NCI-H2196 treated with DMSO at 0.1 percent for 48 hours (cell line): ENCODE measurements around the gene VSTM4.

Source experiments
- DNase-seq: peaks from one replicate; lab custom pipeline; 2025; ENCODE audit not compliant: unreplicated experiment; lab: John Stamatoyannopoulos, UW

Gene VSTM4

DNA sequence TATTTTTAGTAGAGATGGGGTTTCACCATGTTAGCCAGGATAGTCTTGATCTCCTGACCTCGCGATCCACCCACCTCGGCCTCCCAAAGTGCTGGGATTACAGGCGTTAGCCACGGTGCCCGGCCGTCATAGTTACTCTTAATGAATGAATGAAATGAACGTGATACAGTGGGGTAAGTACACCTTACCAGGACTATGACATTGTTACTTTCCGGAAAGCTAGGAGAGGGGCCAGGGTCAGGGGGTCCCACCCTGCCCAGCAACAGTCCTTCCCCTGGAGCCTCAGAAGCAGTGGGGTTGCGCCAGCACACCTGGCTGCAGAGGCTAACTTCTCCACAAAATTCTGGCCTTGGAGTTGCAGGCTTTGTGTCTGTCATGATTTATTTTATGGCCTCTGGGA, 21.4 kb downstream of the VSTM4 start:
- DNase-seq, result no peak

DNA sequence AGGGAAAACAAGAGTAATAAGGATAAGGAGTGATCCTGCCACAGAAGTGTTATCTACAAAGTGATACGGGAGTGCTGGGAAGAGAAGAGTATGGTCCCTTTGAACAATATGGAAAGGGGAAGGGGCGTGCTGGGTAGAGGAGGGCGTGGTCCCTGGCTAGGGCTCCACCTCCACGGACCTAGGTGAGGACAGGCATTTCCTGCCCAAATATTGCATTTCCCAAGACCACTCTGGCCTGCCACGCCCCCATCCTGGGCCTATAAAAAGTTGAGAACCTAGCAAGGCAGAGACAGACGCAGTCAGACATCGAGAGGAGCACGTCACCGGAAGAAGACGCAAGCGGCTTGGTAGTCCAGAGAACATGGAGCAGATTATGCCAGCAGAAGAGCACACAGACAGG, 22.8 kb downstream of the VSTM4 start:
- DNase-seq, result no peak

DNA sequence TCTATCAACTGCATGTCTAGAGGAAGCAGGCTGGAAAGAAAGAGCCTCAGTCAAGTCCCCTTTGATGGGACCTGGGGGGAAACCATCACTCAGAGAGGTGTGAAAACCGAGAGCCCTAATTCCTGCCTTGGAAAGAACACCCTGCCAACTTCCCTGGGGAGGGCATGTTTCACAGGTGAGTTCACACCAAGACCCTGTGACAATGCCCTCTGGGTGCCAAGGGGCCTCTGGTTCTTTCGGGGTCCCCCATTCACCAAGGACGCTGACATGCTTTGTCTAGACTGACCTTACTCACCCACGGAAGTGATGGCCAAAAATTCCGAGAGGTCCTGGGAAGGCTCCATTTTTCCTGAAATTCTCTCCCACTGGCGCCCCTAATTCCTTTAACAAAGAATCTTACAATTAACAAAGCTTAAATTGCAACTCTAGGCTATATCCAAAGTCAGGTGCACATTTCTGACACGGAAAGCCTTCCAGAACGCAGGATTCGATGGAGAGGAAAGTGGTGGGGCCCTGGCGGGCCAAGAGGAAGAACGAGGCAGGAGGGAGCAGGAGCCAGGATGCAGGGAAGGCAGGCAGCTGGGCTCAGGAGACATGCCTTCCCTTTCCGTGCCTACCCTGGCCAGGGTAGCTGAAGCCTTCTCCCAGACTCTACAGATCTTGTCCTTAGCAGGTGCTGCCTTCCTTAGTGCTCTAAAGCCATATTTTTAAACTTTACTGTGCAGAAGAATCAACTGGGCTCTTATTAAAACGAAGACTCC, 23.7 kb downstream of the VSTM4 start:
- DNase-seq, result no peak

DNA sequence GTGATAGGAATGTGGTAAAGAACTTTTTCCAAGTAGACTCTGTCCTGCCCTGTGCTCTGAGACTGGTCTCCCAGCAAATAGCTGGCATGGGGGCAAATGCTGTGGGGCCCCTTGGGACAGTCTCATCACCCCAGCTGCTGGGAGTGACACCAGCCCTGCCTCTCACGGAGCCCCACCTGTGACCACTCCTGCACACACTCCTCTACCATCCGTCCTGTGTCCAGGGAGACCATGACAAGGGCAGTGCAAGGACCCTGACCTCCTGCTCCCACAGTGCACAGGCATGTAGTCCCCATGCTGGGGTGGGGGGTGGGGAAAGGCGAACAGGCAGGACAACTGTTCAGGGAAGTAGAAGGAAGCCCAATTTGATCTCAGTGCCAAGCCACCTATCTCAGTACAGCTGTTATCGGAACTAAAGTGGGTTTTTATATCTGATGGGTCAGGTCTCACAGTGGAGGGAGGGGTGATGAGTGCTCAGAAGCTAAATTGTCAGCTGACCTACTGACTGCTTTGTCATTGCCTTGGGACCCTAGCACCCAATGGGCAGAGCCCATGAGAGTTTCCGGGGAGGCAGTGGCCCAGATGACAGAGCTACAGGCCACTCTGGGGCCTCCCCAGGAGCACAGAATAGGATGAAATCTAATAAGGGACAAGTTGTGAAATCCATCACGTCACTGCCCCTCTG, 24.5 kb downstream of the VSTM4 start:
- no peak for DNase-seq

DNA sequence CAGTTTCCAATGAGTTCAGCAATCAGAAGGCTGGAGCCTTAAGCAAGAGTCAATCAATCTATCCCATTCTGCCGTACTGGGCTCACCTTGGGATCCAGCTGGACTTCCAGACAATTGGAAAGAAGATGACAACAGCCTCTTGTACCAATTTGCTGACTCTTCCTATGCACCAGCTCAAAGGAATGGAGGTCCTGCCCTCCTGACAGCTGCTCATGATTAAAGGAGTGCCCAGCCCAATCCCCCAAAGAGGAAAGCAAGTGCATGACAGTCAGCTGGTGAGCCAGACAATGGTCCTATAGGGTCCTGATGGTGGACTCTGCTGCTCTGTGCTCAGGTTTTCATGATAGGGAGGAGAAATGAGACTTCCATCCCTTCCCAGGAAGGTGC, 25.1 kb downstream of the VSTM4 start:
- no peak for DNase-seq

DNA sequence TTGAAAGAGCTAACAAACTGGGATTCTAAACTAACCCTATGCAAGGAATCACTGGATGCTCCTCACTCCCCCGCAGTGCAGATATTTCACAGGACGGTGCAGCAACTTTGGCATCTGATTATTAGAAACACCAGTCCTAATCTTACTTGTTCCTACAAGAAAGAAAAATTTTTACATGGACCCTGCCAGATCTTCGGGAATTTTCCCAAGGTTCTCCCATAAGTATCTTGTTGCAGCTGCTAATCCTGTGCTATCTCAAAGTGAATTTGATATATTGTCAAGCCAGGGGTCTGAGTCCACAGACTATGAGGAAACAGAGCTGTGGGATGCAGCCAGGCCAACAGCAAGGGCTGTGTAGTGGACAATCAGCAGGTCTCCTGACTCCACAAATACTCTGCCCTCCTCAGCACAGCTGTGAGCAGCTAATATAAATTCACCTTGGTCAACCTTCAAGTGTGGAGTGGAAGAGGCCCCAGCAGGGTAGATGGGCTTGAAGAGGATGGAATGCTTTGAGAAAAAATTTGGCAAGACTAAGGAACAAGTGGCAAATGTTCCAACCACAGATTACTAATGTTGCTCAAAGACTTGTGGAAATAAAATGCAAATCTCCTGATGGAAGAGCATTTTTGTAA, 25.6 kb downstream of the VSTM4 start:
- DNase-seq, result no peak

DNA sequence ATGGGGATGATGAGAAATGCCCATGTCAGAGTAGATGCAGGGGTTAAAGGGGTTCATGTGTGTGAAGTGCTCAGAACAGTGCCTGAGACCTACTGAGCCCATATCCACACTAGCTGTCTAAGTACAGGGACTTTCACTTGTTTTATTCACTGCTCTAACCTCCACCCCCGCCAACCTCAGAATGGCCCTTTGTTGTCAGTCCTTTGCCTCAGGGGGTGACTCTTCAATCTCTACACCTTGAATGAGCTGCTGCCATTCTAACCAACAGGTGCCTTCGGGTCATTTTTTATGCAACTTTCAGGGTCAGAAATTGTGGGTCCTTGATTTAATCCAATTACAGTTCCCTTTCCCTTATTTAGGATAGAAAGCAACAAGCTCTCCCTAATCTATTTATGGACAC, 26.2 kb downstream of the VSTM4 start:
- no peak for DNase-seq

DNA sequence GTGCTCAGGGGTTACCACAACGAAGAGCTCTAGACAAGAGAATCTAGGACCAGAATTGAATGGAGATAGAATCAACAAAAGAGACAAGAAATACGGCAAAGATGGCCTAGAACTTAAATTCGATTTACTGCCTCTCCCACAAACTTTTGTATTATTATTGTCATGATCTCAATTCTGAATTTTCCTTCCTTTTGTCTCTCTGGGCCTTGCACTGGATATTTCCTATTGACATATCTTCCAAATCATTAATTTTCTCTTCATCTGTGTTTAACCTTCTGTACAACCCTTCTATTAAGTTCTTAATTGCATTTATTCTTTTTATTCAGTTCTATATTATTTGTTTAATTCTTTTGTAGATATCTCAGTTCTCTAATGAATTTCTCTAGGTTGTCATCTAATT, 28.4 kb downstream of the VSTM4 start:
- DNase-seq, result no peak

DNA sequence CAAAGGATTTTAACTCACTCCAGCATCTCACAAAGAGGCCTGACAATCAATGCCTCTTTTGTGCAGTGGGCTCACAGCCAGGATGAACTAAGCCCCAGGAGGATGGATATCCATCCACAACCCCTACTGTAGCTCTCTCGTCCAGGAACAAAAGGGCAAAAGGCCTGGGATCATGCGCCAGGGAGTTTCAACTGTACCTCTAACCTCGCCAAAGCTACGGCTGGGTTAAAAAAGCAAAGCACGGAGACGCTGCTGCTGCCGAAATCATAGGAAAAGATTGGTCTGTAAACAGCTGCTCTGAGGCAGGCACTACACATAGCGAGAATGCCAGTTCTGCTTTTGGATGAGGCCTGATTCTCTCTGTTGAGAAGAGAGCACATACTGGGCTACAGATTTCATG, 32.1 kb downstream of the VSTM4 start:
- no peak for DNase-seq

DNA sequence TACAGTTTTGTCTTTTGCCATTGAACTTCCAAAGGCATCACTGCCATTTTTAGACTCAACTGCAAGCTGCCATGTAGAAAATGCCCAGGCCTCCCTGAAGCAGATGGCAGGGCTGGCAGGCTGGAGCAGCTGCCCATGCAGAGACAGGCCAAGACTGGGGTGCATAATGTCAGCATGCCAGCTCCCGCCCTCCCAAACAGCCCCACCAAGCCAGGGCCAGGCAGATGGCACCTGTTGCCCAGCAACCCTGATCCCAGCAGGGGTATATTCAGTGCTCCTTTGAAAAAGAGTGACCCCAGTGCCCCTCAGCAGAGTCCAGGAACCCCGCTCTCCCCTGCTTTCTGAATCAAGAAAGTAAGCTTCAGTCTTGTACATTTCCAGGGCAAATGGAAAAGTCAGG, 32.6 kb downstream of the VSTM4 start:
- no peak for DNase-seq

DNA sequence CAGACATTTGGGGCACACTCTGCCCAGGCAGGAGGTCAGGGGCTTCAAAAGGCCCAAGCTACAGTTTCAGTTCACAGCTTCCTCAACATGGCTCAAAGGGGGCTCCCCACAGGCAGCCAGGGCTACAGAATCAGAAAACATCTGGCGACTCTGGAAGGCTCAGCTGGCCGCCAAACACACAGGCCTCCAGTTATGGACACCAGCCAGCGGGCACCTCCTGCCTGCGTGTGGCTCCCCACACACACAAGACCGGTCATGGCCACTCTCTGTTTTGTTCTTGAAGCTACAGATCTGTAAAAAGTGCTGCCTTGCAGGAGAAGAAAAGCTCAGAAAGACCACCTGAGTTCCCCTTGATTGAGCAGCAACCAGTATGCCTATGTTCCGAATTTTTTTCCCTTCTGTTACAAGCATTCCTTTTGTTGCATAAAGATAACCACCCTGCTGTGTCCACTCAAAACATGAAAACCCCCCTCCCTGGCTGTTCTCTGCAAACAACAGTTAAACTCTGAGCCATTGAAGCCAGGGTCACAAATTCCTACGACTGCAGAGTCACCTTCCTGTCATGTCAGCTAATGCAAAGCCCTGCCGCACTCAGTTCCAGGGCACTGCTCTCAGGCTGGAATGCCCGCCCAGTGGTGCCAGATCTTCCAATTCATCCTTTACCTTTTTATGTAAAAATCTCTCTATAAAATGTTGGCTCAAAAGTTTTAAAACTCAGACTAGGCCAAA, 33.6 kb downstream of the VSTM4 start:
- DNase-seq, result no peak

DNA sequence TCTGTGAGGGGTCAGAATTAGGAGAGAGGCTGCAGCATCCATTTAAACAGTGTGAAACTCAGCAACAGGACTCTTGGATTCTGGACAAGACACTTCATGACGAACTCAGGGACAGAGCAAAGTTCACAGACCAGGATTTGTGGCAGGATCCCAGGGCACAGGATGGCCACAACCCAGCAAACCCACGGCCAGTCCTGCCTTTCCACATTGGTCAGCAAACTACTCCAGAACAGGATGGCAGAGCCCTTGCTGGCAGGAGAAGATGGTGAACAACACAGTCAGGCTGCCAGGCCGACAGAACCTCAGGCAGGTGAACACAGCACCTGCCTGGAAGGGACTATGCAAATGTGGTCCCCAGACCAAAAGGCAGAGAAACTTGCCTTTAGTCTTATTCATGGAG, 34.4 kb downstream of the VSTM4 start:
- no peak for DNase-seq

DNA sequence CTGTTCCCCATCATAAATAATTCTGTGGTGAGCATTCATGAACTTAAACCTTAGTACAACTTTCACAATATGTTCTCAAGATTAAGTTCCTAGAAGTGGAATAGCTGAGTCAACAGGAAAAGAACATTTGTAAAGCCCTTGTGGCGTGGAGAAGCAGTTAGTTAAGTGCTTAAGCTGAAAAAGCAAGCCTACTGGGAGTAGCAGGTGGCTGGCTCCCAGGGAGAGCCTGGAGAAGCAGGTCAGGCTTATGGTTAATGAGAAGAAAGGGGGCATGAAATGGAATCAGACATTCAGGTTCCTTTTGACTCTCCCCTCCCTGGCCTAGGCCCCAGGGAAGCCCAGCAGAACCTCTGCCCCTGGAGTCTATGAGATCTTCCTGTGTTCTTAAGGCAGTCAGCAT, 35.3 kb downstream of the VSTM4 start:
- DNase-seq, result no peak

DNA sequence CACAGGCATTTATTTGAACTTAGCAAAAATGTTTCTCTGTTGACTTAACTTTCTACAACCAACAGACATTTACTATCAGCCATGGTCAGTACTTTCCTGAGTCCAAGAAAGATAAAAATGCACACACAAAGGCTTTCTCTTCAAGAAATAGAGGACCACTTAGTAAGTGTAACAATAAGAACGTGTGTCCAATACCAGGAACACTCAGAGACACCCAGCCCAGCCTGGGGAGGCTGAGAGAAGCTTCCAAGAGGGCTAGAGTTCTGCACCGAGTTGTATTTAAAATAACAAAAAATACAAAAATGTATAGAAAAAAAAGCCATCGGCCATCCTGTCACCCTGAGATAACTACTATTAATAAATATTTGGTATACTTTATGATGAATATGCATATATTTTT, 35.8 kb downstream of the VSTM4 start:
- DNase-seq, result no peak

DNA sequence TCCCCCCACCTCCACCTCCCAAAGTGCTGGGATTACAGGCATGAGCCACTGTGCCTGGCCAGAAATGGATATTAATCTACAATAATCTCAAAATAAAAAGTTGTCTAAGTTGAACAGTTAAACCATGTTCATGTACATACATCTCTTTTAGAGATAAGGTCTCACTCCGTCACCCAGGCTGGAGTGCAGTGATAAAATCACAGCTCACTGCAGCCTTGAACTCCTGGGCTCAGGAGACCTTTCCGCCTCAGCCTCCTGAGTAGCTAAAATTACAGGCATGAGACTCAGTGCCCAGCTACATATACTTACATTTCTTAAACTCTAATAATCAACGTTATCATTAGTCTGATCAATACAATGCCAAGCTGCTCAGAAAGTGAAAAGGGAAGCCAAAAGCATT, 36.2 kb downstream of the VSTM4 start:
- no peak for DNase-seq

DNA sequence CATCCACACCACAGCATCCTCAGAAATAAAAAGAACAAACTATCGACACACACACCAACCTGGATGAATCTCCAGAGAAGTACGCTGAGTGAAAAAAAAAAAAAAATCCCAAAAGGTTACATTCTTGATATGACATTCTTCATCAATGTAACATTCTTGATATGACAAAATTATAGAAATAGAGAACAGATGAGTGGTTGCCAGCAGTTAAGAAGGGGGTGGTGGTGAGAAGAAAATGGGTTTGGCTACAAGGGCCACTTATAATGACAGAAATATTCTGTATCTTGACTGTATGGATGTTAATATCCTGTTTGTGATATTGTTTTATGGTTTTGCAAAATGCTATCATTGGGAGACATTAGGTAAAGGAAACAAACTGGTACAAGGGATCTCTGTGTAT, 36.9 kb downstream of the VSTM4 start:
- DNase-seq, result no peak

DNA sequence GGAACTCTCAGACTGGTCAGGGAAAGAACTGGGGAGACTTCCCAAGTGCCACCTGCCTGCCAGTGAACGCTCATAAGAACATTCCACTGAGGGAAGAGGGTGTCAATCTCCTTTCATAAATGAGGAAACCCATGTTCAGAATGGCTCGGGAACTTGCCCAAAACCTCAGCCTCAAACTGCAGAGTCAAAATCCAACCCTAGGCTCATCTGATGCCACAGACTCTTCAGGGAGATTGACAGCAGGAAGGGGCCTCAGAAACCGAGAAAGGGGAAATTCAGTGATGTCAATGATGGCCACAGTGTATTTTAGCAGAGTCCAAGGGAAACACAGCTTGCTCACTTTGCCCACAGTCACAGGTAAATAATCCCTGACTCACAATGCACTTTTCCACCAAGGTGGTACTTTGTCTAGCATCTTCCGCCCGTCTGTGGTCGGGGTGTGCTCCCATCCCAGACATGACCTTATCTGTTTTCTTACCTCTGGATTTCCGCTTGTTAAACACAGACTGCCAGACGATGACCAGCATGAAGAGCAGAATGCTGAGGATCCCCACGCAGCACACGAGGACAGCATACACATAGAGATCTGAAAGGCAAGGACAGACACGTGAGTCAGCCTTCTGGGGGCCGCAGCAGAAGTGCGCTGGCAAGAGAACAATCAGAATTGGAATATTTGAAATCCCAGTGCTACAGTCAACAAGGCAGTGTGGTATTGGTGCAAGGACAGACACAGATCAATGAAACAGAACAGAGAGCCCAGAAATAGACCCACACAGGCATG, 38.4 kb downstream of the VSTM4 start:
- DNase-seq, result no peak

DNA sequence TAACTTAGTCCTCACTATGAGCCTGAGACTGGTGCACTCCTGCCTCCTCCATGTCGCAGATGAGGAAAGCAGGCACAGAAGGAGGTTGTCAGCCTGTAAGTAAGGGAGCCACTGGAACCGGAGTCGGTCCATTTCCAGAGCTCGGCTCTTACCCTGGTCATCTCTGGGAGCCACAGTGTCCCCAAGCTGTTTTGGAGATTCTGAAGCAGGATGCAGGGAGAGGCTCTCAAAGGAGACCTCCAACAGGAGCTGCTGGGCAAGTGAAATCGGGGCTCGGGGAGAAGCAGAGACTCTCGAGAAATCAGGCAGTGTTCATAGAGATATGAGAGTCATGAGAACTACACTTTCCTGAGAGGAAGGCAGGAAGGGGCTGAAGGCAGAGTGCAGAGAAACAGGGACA, 39.0 kb downstream of the VSTM4 start:
- no peak for DNase-seq

DNA sequence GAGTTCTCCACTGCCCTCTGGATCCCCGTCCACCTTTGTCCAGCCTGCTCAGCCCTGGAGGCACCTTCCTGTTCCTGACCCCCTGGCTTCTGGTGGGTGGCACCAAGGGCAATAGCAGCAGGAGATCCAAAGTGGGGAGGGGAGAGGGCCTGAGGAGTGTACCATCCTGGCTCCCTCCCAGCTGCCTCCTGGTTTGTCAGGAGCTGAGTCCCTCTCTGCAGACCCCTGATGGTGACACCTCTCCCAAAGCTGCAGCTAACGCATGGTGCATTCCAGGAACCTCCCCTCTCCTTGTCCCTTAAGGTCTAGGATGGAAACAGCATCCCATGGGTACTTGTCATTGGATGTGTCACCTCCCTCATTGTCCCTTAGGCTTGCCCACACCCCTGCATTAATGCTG, 39.6 kb downstream of the VSTM4 start:
- no peak for DNase-seq

DNA sequence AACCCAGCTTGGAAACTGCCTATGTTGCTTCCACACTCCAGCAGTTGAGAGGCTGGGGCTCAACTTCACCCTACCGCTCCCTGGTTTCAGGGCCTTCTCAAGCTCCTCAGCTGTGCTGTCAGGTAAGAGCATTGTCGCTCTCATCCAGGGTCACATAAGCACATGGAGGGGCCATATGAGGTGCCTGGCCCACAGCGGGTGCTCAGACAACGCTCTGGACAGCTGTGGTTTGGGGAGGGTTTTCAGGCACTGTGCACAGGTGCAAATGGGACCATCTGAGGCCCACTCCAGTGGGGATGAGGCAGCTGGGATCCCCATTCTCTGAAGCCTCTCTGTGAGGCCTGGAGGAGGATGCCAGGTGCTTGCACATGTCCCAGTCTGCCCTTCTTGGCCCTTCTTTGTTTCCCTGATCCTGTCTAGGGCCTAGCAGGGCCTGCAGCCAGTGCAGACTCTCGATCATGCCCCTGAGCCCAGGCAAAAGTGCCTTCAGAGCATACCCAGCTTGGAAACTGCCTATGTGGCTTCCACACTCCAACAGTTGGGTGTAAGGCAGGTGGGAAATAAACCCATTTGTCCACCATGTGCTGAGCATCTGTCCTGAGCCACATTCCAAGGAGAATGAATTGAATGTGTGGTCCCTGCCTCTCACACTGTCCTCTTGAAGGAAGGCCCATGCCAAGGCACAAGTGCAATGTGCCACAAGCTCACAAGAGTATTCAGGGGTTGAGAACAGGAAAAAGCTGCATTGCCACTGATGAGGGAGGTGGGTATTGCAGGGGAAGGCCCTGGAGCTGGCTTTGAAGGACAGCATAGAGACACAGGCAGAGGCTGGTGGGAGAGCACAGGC, 40.3 kb downstream of the VSTM4 start:
- no peak for DNase-seq
